T-cell (primary cell): Measurements from ENCODE around the gene SPRED1. TPM values are rescaled to one million over a fixed set of nuclear protein-coding genes. Genes with fewer than 3 reads are reported as not detected.

Experiments used
- ATAC-seq, 4 experiments: fragments of 200-7000 bp in 3 of 4; fragments of 150-1000 bp in 1 of 4; cut with Tn5 transposase; replicated peaks in 1 of 4; 1 replicate in 3 of 4; 2 replicates in 1 of 4; pipeline ENCODE4 v1.10.0; 2021; ENCODE audit warnings: moderate library complexity in 3 of 4, mild to moderate bottlenecking in 2 of 4, moderate number of reproducible peaks in 1 of 4
- CTCF ChIA-PET, 2 donors: fragments of 300-600 bp; sonication (Branson Sonifier 250); formaldehyde crosslinking; loops; one replicate each; lab custom pipeline; 2022; ENCODE audit warnings: antibody characterized with exemption in 2 of 2; lab: Charles Lee
- POLR2A ChIA-PET, 2 donors: fragments of 300-600 bp; sonication (Branson Sonifier 250); formaldehyde crosslinking; loops; one replicate each; lab custom pipeline; 2022; ENCODE audit warnings: antibody characterized with exemption in 2 of 2; lab: Charles Lee
- DNase-seq, 35 experiments: peaks; one replicate each; pipeline versions ENCODE4 v3.0.0 to v3.0.0-alpha.2; 2013 to 2023
- H3K27ac ChIP-seq: one replicate; pipeline ENCODE4 v1.5.1; 2013; ENCODE audit warnings: low read length
- H3K27me3 ChIP-seq, 2 experiments: replicated peaks in 1 of 2; 1 replicate in 1 of 2; 2 replicates in 1 of 2; pipeline versions ENCODE4 v1.6.1 to v1.7.0; 2013; ENCODE audit warnings: low read length in 1 of 2, mixed read lengths in 1 of 2; ENCODE audit not compliant: control insufficient read depth in 2 of 2, insufficient read depth in 2 of 2; ENCODE audit errors: extremely low read depth in 1 of 2
- H3K36me3 ChIP-seq, 2 donors: 1 replicate in 1 of 2; 2 replicates in 1 of 2; pipeline versions ENCODE4 v1.6.1 to v1.7.0; 2013; ENCODE audit warnings: low read length in 1 of 2; ENCODE audit not compliant: control insufficient read depth in 2 of 2, insufficient read depth in 1 of 2; ENCODE audit errors: extremely low read depth in 1 of 2
- H3K4me1 ChIP-seq, 2 experiments: 1 replicate in 1 of 2; 2 replicates in 1 of 2; pipeline versions ENCODE4 v1.6.1 to v1.7.0; 2013; ENCODE audit warnings: low read length in 2 of 2, mixed read lengths in 1 of 2; ENCODE audit not compliant: insufficient read depth in 2 of 2, control insufficient read depth in 1 of 2; ENCODE audit errors: extremely low read depth in 1 of 2
- H3K4me3 ChIP-seq, 2 donors: 1 replicate in 1 of 2; 2 replicates in 1 of 2; pipeline versions ENCODE4 v1.5.1 to v1.7.0; 2013; ENCODE audit warnings: mild to moderate bottlenecking in 2 of 2, low read length in 1 of 2, moderate library complexity in 1 of 2; ENCODE audit not compliant: control insufficient read depth in 1 of 2; ENCODE audit errors: extremely low read depth in 1 of 2
- H3K9me3 ChIP-seq: 2 replicates; pipeline ENCODE4 v1.7.0; 2013
- H3K27ac Mint-ChIP-seq, 2 donors: one replicate each; pipeline ENCODE4 v1.8.0; 2020 to 2021; ENCODE audit warnings: mild to moderate bottlenecking in 2 of 2, mixed read lengths in 2 of 2
- H3K27me3 Mint-ChIP-seq, 2 donors: one replicate each; pipeline ENCODE4 v1.8.0; 2021 to 2022; ENCODE audit warnings: mixed read lengths in 2 of 2
- H3K36me3 Mint-ChIP-seq: one replicate; pipeline ENCODE4 v1.8.0; 2021; ENCODE audit warnings: mixed read lengths
- H3K4me1 Mint-ChIP-seq, 3 donors: one replicate each; pipeline ENCODE4 v1.8.0; 2020 to 2022; ENCODE audit warnings: mixed read lengths in 3 of 3, mild to moderate bottlenecking in 1 of 3
- H3K4me3 Mint-ChIP-seq, 3 donors: one replicate each; pipeline ENCODE4 v1.8.0; 2020 to 2022; ENCODE audit warnings: mild to moderate bottlenecking in 3 of 3, mixed read lengths in 3 of 3, moderate library complexity in 3 of 3
- H3K9me3 Mint-ChIP-seq, 3 donors: one replicate each; pipeline ENCODE4 v1.8.0; 2020 to 2022; ENCODE audit warnings: mixed read lengths in 3 of 3
- WGBS: methylation state at CpG from one replicate; pipeline ENCODE4 v1.1.5; 2013; ENCODE audit warnings: missing lambda C conversion rate; ENCODE audit not compliant: insufficient coverage; 5-methylcytosine and 5-hydroxymethylcytosine counted together
- total RNA-seq, 35 experiments: library from RNA in 6 of 35; stranded (reverse) in 6 of 35; fragments of 120-200 nt in 1 of 35; gene quantifications; one replicate each; pipeline versions ENCODE4 v1.2.1 to v1.2.4 and lab custom pipeline; 2013 to 2026

The SPRED1 gene
- total RNA-seq, 5 donors from 2014 or later (not counting 1 experiment from before 2014, with no cell fraction given) = 0.13 to 0.72 (median 0.39) TPM

GRCh38 chr15:38217788-38218609 lies 34.6 kb upstream of the SPRED1 start:
- Mint-ChIP-seq H3K4me1 (peaks cover 0 to 5% (median 3%) of the 10 kb centered on the region in 3 donors), H3K27ac (no peak overlapping the region), H3K27me3 (peaks cover 8 to 15% of the 10 kb centered on the region in 2 donors), H3K4me3 (no peak overlapping the region), H3K9me3 (no peaks in the 10 kb centered on the region), H3K36me3 (no peaks in the 10 kb centered on the region)
- ATAC-seq = no peak
- POLR2A ChIA-PET = no interaction called here
- Histone ChIP-seq H3K4me1 (no peaks in the 10 kb centered on the region), H3K9me3 (no peaks in the 10 kb centered on the region), H3K4me3 (no peak overlapping the region), H3K36me3 (no peaks in the 10 kb centered on the region), H3K27me3 (peaks cover 0 to 8% of the 10 kb centered on the region in 2 experiments), H3K27ac (no peak overlapping the region)
- DNase-seq = no peak
- CTCF ChIA-PET = no interaction called here
- 100% methylated on average over 1 of the region's 3 CpGs for WGBS

GRCh38 chr15:38220606-38221273 lies 31.9 kb upstream of the SPRED1 start:
- no peak overlapping the region for H3K4me3 Mint-ChIP-seq
- 71% methylated on average over 1 of the region's 3 CpGs for WGBS
- POLR2A ChIA-PET = no interaction called here

GRCh38 chr15:38224486-38224885 lies 28.1 kb upstream of the SPRED1 start:
- no peak overlapping the region for H3K27ac ChIP-seq
- no peaks in the 10 kb centered on the region for H3K36me3 ChIP-seq
- CTCF ChIA-PET = interaction anchor here in 1 of 2 donors (0.6 kb wide), 1 partner anchor 165 kb away, joined by 3 read pairs; no protein-coding TSS in a partner anchor
- no peaks in the 10 kb centered on the region for H3K9me3 ChIP-seq
- H3K4me1 Mint-ChIP-seq = no peaks in the 10 kb centered on the region
- no peak overlapping the region for H3K4me3 ChIP-seq
- H3K4me1 ChIP-seq = no peaks in the 10 kb centered on the region
- no peak overlapping the region for H3K4me3 Mint-ChIP-seq
- no peaks in the 10 kb centered on the region for H3K9me3 Mint-ChIP-seq
- POLR2A ChIA-PET = no interaction called here
- H3K27me3 ChIP-seq = no peaks in the 10 kb centered on the region
- H3K36me3 Mint-ChIP-seq = no peaks in the 10 kb centered on the region
- H3K27ac Mint-ChIP-seq = no peak overlapping the region
- ATAC-seq = no peak
- no CpG with 5 or more reads among the region's 2 CpGs for WGBS
- no peak for DNase-seq
- peaks cover 2 to 6% of the 10 kb centered on the region in 2 donors for H3K27me3 Mint-ChIP-seq

More at GRCh38 chr15:38220606-38221273, 31.9 kb upstream of the SPRED1 start:
- Mint-ChIP-seq H3K27me3 (peaks cover 6 to 10% of the 10 kb centered on the region in 2 donors), H3K27ac (no peak overlapping the region), H3K36me3 (no peaks in the 10 kb centered on the region), H3K9me3 (no peaks in the 10 kb centered on the region), H3K4me1 (peaks cover 0 to 5% (median 3%) of the 10 kb centered on the region in 3 donors)
- CTCF ChIA-PET = interaction anchor here in 1 of 2 donors (0.6 kb wide), 1 partner anchor 656 kb away, joined by 3 read pairs; no protein-coding TSS in a partner anchor
- Histone ChIP-seq H3K27me3 (peaks cover 0 to 6% of the 10 kb centered on the region in 2 experiments), H3K9me3 (no peaks in the 10 kb centered on the region), H3K27ac (no peak overlapping the region), H3K36me3 (no peaks in the 10 kb centered on the region), H3K4me1 (no peaks in the 10 kb centered on the region), H3K4me3 (no peak overlapping the region)
- no peak for ATAC-seq
- no peak for DNase-seq

- H3K36me3 Mint-ChIP-seq = no peaks in the 10 kb centered on the region
- no peaks in the 10 kb centered on the region for H3K9me3 ChIP-seq
- POLR2A ChIA-PET = no interaction called here
- no CpG with 5 or more reads among the region's 1 CpG for WGBS
- H3K27ac ChIP-seq = no peak overlapping the region
- no peak overlapping the region for H3K27ac Mint-ChIP-seq
- H3K4me3 ChIP-seq = no peak overlapping the region
- no peak overlapping the region for H3K4me3 Mint-ChIP-seq
- H3K27me3 Mint-ChIP-seq = peaks cover 0 to 10% of the 10 kb centered on the region in 2 donors
- ATAC-seq = no peak
- no peaks in the 10 kb centered on the region for H3K36me3 ChIP-seq
- H3K4me1 ChIP-seq = no peaks in the 10 kb centered on the region
- DNase-seq = no peak
- CTCF ChIA-PET = no interaction called here
- H3K4me1 Mint-ChIP-seq = no peaks in the 10 kb centered on the region
- H3K27me3 ChIP-seq = no peaks in the 10 kb centered on the region
- no peaks in the 10 kb centered on the region for H3K9me3 Mint-ChIP-seq
These were observed 27.3 kb upstream of the SPRED1 start for GRCh38 chr15:38225381-38225780.

GRCh38 chr15:38226608-38227266 lies 25.9 kb upstream of the SPRED1 start:
- Mint-ChIP-seq H3K27me3 (peaks cover 0 to 10% of the 10 kb centered on the region in 2 donors), H3K27ac (no peak overlapping the region), H3K9me3 (no peaks in the 10 kb centered on the region), H3K36me3 (no peaks in the 10 kb centered on the region), H3K4me1 (no peaks in the 10 kb centered on the region), H3K4me3 (no peak overlapping the region)
- Histone ChIP-seq H3K36me3 (no peaks in the 10 kb centered on the region), H3K4me3 (no peak overlapping the region), H3K27ac (no peak overlapping the region), H3K27me3 (no peaks in the 10 kb centered on the region), H3K4me1 (no peaks in the 10 kb centered on the region), H3K9me3 (no peaks in the 10 kb centered on the region)
- POLR2A ChIA-PET = no interaction called here
- DNase-seq (no peak), ATAC-seq (no peak)
- no CpG with 5 or more reads among the region's 4 CpGs for WGBS
- CTCF ChIA-PET = no interaction called here

GRCh38 chr15:38227941-38228340 lies 24.7 kb upstream of the SPRED1 start:
- POLR2A ChIA-PET = no interaction called here
- Histone ChIP-seq H3K4me1 (no peaks in the 10 kb centered on the region), H3K9me3 (no peaks in the 10 kb centered on the region), H3K4me3 (no peak overlapping the region), H3K36me3 (no peaks in the 10 kb centered on the region), H3K27me3 (no peaks in the 10 kb centered on the region), H3K27ac (no peak overlapping the region)
- CTCF ChIA-PET = no interaction called here
- no peak overlapping the region for H3K27ac Mint-ChIP-seq
- DNase-seq (no peak), ATAC-seq (no peak)
- no peaks in the 10 kb centered on the region for H3K9me3 Mint-ChIP-seq
- H3K4me3 Mint-ChIP-seq = no peak overlapping the region
- peaks cover under 1 to 9% of the 10 kb centered on the region in 2 donors for H3K27me3 Mint-ChIP-seq
- no peaks in the 10 kb centered on the region for H3K36me3 Mint-ChIP-seq
- no peaks in the 10 kb centered on the region for H3K4me1 Mint-ChIP-seq
